Colonic mucosa (tissue), 4 donors: ENCODE measurements around the gene PKM. TPM values are rescaled to one million over a fixed set of nuclear protein-coding genes. Genes with fewer than 3 reads are reported as not detected.

Source experiments
- DNase-seq: peaks from one replicate; pipeline ENCODE4 v3.0.0-alpha.2; 2020
- H3K27ac ChIP-seq: fragments of 200-600 bp; one replicate; pipeline ENCODE4 v1.8.0; 2021
- H3K27me3 ChIP-seq: fragments of 200-600 bp; one replicate; pipeline ENCODE4 v1.8.0; 2021
- H3K36me3 ChIP-seq: fragments of 200-600 bp; one replicate; pipeline ENCODE4 v1.8.0; 2021
- H3K4me1 ChIP-seq: fragments of 200-600 bp; one replicate; pipeline ENCODE4 v1.8.0; 2021; ENCODE audit warnings: mild to moderate bottlenecking
- H3K4me3 ChIP-seq: fragments of 200-600 bp; one replicate; pipeline ENCODE4 v1.8.0; 2021
- H3K9ac ChIP-seq, 2 donors: one replicate each; pipeline ENCODE4 v1.7.0; 2013; ENCODE audit warnings: control low read depth in 2 of 2, low read depth in 2 of 2, low read length in 2 of 2
- H3K9me3 ChIP-seq: fragments of 200-600 bp; one replicate; pipeline ENCODE4 v1.8.0; 2021
- intact Hi-C: fragments of 100-400 bp; cut with DNase I; formaldehyde crosslinking; loops from one replicate; pipeline ENCODE4 v1.14.1; 2022
- total RNA-seq, 2 donors: library from RNA; stranded (reverse); fragmentation: NEBNext Ultra II Directional in 1 of 2; extraction: Animal tissue kit (Norgen Biotek cat#: 25700) in 1 of 2; gene quantifications; one replicate each; pipeline ENCODE4 v1.2.1, GENCODE V29; 2021
- TF ChIP-seq, protein P1 (sequence below): fragments of 200-600 bp; IDR thresholded peaks from one replicate; pipeline ENCODE4 v1.8.0; 2022; ENCODE audit warnings: antibody characterized with exemption, mild to moderate bottlenecking
- donor health status: healthy.
- donor health status: DM: no; HTN: no; CAD: no.
- donor health status: DM: no; HTN: no; CAD: no.

Gene PKM
- total RNA-seq, 2 donors from 2014 or later = 769 to 946 TPM

DNA sequence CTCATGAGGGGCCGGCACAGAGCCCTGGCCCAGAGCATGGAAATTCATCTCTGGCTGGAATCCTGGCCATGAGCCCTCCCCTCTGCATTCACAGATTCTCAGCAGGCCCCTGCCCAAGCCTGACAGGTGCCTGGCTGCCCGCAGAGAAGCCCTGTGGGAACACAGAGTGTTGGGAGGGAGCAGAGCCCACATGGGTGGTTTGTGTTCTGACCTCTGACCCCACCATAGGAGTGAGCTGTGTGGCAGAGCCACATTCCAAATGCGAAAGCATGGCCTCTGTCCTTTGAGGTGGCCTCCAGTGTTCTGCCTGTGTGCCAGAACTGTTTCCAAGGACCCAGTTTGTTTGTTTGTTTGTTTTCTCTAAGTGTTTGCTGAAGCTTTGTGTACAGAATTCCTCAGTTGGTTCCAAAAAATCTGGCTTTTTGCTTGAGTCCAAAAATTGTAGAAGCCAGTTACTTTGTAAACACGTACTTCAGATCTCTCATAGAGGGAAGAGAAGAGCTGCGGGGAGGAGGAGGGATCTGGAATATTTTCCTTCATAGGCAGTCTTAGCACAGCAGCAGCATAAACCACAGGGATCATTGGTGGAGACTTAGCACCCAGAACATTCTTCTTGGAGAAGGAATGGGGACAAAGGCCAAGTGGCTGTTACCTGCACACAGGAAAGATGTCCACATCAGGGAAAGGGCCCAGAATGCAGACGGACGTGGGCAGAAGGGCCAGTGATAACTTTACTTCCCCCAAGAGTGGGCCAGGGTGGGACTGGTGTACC, 69.4 kb downstream of the PKM start:
- intact Hi-C loops = no loop called here
- no peaks in the 10 kb centered on the region for H3K4me1 ChIP-seq
- H3K9me3 ChIP-seq = no peaks in the 10 kb centered on the region
- H3K36me3 ChIP-seq = no peaks in the 10 kb centered on the region
- DNase-seq = no peak
- TF ChIP-seq, protein P1, sequence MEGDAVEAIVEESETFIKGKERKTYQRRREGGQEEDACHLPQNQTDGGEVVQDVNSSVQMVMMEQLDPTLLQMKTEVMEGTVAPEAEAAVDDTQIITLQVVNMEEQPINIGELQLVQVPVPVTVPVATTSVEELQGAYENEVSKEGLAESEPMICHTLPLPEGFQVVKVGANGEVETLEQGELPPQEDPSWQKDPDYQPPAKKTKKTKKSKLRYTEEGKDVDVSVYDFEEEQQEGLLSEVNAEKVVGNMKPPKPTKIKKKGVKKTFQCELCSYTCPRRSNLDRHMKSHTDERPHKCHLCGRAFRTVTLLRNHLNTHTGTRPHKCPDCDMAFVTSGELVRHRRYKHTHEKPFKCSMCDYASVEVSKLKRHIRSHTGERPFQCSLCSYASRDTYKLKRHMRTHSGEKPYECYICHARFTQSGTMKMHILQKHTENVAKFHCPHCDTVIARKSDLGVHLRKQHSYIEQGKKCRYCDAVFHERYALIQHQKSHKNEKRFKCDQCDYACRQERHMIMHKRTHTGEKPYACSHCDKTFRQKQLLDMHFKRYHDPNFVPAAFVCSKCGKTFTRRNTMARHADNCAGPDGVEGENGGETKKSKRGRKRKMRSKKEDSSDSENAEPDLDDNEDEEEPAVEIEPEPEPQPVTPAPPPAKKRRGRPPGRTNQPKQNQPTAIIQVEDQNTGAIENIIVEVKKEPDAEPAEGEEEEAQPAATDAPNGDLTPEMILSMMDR = no peak
- no peak overlapping the region for H3K4me3 ChIP-seq
- no peak overlapping the region for H3K9ac ChIP-seq
- no peak overlapping the region for H3K27ac ChIP-seq
- H3K27me3 ChIP-seq = no peaks in the 10 kb centered on the region

DNA sequence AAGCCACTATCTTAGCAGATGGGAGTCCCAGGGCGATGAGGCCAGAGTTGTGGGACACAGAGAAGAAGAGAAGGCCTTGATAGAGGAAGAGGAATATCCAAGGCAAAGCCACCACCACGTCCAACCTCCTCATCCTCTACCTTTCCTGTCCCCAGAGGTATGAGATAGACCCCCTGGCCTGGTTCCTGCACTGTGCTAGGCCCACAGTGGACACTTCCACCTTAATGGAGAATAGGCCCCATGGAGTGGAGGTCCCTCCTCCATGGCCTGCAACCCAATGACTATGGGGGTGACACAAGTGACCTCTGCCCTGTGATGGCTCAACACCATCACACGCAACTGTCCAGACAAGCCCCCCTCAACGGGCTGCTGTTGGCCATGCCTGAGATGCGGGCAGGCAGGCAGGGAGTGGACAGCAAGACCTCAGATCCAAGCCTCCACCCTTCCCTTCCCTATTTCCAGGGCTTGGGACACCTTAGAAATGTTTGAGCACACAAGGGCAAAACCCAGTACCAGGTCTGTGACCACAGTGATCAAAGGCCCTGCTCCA, 70.2 kb downstream of the PKM start:
- TF ChIP-seq, protein P1 = no peak
- no peak for DNase-seq
- Histone ChIP-seq H3K9ac (no peak overlapping the region), H3K27ac (no peak overlapping the region), H3K36me3 (no peaks in the 10 kb centered on the region), H3K9me3 (no peaks in the 10 kb centered on the region), H3K4me1 (no peaks in the 10 kb centered on the region), H3K27me3 (no peaks in the 10 kb centered on the region), H3K4me3 (no peak overlapping the region)
- intact Hi-C loops = no loop called here

DNA sequence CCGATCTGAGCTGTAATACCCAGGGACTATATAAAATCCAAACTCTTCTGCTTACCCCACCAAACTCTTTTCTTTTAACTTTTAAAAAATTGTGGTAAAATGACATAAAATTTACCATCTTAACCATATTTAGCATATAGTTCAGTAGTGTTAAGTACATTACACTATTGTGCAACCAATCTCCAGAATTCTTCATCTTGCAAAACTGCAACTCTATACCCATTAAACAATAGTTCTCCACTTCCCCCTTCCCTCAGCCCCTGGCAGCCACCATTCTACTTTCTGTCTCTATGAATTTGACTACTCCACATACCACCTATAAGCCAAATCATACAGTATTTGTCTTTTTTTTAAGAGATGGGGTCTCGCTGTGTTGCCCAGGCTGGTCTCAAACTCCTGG, 74.1 kb downstream of the PKM start:
- H3K9ac ChIP-seq = no peak overlapping the region
- TF ChIP-seq, protein P1 = no peak
- H3K4me1 ChIP-seq = no peaks in the 10 kb centered on the region
- intact Hi-C loops = loop anchor here (5.0 kb wide), 1 partner anchor 405 kb away; no protein-coding TSS in a partner anchor
- no peaks in the 10 kb centered on the region for H3K9me3 ChIP-seq
- no peaks in the 10 kb centered on the region for H3K36me3 ChIP-seq
- no peaks in the 10 kb centered on the region for H3K27me3 ChIP-seq
- no peak overlapping the region for H3K4me3 ChIP-seq
- H3K27ac ChIP-seq = no peak overlapping the region
- no peak for DNase-seq

DNA sequence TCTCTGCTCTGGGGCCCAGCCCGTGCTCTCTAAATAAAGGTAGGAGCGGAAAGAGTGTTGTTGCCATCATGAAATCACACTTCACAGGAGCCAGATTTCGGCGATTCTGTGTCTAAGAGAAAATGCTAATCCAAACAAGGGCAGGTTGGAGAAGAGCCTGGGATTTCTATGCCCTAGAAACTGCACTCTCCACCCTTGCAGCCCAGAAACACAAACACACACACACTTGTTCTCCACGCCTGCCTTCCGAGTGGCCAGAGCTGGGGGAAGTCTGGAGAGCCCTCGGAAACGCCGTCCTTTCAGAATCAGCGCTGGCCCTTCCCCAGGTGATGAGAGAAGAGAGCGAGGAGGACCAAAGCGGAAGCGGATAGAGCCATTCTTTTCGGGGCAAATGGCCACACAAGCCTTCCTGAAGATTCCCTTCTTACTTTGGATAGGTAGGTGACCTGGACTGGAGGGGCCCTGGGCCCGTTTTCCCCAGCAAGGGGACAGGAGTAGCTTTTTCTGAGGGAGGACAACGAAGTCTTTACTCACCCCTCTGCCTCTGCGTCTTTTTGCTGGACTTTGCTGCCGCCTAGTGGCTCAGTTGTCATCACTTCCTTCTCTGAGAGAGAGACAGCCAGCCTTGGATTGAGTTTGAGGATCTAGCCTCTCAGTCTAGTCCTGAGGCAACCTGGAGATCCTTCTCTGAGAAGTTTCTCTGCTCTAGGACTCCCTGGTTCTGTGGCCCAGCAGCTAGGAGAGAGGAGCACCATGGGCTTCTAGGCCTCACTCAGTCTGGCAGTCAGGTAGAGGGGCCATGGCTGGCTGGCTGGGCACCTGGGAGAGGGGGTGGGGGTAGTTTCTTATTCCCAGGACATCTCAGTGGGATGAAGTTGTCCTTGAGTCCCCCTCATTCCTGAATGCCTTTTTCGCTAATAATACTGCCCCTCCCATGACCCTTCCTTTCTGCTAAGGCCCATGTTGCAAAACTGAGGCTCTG, 75.1 kb downstream of the PKM start:
- DNase-seq = peak; percentile 95
- peak overlapping the region; percentile 64 to 93 for H3K9ac ChIP-seq
- H3K9me3 ChIP-seq = no peaks in the 10 kb centered on the region
- H3K27me3 ChIP-seq = no peaks in the 10 kb centered on the region
- H3K27ac ChIP-seq = peak overlapping the region; percentile 69
- no peaks in the 10 kb centered on the region for H3K36me3 ChIP-seq
- no peaks in the 10 kb centered on the region for H3K4me1 ChIP-seq
- intact Hi-C loops = loop anchor here (5.0 kb wide), 1 partner anchor 404 kb away; no protein-coding TSS in a partner anchor
- TF ChIP-seq, protein P1 = peak; percentile 74
- peak overlapping the region; percentile 42 for H3K4me3 ChIP-seq

DNA sequence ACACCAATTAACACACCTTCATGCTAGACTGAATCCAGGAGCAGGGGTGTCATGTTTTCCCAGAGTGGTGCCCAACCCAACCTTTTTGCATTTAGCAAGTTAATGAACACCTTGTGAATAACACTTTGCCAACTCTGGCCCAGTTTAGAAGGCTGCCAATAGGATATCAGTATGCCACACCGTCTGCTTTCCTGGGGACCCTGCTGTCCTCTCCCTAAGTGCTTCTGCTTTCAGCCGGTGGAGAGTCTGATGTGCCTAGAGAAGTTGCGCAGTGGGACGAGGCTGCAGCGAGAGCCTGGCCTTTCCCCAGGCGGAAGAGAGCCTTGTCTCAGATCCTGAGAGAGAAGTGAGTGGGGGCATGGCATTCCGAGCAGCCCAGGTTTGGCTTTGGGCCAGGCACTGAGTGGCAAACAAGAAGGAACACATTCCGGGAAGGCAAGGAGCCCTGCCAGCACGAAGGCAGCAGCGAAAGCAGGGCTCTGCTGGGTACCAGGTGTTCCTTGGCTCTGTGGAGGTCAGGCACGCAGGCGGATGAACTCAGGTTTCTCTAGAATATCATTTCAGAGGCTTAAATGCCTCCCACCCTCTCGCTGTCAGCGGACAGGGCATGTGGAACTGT, 75.9 kb downstream of the PKM start:
- H3K9ac ChIP-seq = peak overlapping the region; percentile 64 to 93
- H3K9me3 ChIP-seq = no peaks in the 10 kb centered on the region
- TF ChIP-seq, protein P1 = no peak
- peak overlapping the region; percentile 69 for H3K27ac ChIP-seq
- H3K4me3 ChIP-seq = peak overlapping the region; percentile 42
- no peaks in the 10 kb centered on the region for H3K27me3 ChIP-seq
- no peaks in the 10 kb centered on the region for H3K36me3 ChIP-seq
- H3K4me1 ChIP-seq = no peaks in the 10 kb centered on the region
- peak; percentile 86 for DNase-seq
- intact Hi-C loops = loop anchor here (5.0 kb wide), 1 partner anchor 403 kb away; no protein-coding TSS in a partner anchor
